ENCODE results near the gene PTCD2.

DNA sequence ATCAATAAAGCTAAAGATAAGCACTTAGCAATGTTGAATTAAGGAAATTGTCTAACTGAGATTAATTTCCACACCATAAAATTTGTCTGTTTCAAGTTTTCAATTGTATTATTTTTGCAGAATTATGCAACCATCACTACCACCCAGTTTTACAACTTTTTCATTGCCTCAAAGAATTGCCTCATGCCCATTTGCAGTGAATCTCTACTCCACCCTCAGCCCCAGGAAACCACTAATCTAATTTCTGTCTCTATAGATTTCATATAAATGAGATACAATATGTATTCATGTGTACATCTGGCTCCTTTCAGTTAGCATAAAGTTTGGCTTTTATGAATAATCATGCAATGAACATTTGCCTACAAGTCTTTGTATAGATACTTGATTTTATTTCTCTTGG lies 72.9 kb downstream of the PTCD2 start:
- no peak for TF ChIP-seq CTCF (conservative IDR thresholded peaks at IDR 0.05; ENCODE audit: low read depth, low read length)
- no peak for TF ChIP-seq EZH2 (IDR thresholded peaks at IDR 0.05; ENCODE audit: borderline replicate concordance, low read depth, low read length, poor library complexity, severe bottlenecking)
